ENCODE results near the gene PRMT7. TPM values are rescaled to one million over a fixed set of nuclear protein-coding genes. Genes with fewer than 3 reads are reported as not detected.

PRMT7 gene
- total and polyA plus RNA-seq, 10 donors: 25.0 to 66.4 (median 42.0) TPM

DNA sequence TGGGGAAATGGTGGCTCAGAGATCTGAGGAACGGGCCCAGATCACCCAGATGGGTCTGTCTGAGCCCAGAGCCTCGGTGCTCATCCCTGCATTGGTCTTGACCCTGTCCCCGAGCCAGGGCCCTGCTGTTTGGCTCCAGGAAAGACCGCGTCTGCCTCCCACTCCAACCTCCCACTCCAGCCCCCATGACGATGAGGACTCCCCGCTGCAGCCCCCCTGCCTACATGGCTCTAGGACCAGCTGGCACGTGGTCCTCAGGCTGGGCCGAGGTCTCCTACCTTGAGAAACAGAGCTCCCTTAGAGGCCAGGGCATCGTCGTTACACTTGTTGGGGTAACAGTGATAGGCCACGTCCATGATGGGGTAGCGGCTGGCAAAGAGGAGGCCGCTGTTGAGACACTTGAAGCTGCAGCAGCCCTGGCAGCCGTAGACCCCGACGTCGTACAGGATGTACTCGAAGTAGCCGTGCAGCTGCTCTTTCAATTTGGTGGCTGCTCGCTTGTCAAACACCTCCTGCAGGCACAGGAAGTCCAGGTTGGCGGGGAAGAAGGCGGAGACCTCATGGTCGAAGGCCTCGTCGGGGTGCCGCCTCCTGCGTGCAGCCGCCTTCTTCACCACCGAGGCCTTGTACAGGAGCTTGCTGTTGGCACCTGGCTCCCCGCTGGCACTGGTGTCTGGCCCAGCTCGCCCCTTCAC lies 59.9 kb downstream of the PRMT7 start:
- intact Hi-C loops (cut with DNase I; ENCODE audit: low total_unique reads): no loop called here
- H3K27ac ChIP-seq: peak overlapping the region in 5 of 8 donors; percentile 28 to 73 (median 34)
- H3K4me3 ChIP-seq: peak overlapping the region in 1 of 8 donors; percentile 38
- TF ChIP-seq POLR2AphosphoS5 (IDR thresholded peaks at IDR 0.05) (peak in 2 of 3 donors; percentile 45 to 51), POLR2A (IDR thresholded peaks at IDR 0.05) (no peak)
- TF ChIP-seq, protein P1, sequence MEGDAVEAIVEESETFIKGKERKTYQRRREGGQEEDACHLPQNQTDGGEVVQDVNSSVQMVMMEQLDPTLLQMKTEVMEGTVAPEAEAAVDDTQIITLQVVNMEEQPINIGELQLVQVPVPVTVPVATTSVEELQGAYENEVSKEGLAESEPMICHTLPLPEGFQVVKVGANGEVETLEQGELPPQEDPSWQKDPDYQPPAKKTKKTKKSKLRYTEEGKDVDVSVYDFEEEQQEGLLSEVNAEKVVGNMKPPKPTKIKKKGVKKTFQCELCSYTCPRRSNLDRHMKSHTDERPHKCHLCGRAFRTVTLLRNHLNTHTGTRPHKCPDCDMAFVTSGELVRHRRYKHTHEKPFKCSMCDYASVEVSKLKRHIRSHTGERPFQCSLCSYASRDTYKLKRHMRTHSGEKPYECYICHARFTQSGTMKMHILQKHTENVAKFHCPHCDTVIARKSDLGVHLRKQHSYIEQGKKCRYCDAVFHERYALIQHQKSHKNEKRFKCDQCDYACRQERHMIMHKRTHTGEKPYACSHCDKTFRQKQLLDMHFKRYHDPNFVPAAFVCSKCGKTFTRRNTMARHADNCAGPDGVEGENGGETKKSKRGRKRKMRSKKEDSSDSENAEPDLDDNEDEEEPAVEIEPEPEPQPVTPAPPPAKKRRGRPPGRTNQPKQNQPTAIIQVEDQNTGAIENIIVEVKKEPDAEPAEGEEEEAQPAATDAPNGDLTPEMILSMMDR (IDR thresholded peaks at IDR 0.05 in 8 of 11, conservative IDR thresholded peaks at IDR 0.05 in 3 of 11): no peak
- H3K9me3 ChIP-seq: no peaks in the 10 kb centered on the region
- 55 to 70% (median 62%) methylated on average over 25 to 32 of the region's 32 CpGs for WGBS, 5 donors
- peaks cover 0 to 11% (median 0%) of the 10 kb centered on the region in 7 donors for H3K27me3 ChIP-seq (replicated peaks in 1 of 7)
- DNase-seq: peak; percentile 87
- peaks cover 13 to 56% (median 37%) of the 10 kb centered on the region in 6 donors for H3K4me1 ChIP-seq
- no peaks in the 10 kb centered on the region for H3K36me3 ChIP-seq

DNA sequence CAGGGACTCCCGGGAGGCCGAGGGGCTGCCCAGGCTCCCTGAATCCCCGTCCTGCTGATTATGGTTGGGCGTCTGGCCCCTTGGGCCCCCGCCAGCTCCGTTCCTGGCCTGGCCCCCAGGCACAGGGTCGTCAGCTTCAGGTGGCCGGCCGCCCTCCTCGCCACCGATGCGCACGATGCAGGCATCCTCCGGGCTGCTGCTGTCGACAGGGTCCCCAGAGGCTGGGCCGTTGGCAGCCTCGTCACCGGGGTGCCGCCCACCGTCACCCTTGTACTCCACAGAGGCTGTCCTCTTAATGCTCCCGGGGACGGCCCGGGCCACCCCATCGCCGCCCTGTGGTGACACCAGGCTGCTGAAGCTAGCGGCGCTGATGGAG lies 60.4 kb downstream of the PRMT7 start:
- intact Hi-C loops (cut with DNase I; ENCODE audit: low total_unique reads): no loop called here
- peaks cover 13 to 54% (median 36%) of the 10 kb centered on the region in 6 donors for H3K4me1 ChIP-seq

DNA sequence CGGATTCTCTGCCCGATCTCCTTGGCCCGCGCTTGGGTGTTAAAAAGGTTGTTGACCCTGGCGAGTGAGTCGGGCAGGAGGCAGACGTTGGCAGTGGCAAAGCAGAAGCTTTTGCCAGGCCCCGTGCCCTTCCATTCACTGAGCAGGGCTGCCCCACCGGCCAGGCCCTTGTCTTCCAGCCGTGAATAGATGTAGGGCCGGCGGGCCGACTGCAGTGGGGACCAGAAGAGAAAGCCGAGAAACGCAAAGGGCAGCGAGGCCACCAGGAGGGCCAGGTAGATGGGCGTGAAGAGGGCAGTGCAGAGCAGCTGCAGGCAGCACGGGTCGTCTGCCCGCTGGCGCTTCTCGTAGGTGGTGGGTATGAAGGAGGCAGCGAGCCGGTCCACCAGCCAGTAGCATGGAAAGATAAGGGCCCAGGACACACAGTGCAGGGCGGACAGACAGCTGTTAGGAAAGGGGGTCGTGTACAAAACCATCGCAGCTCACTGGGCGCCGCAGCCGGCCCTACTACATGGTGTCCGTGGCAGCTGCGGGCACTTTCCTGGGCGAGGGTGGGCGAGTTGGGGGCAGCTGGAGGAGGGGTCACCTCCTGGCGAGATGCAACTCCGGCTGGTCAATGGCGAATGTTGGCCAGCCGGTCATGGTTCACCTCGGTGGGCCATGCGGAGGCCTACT lies 61.0 kb downstream of the PRMT7 start:
- Histone ChIP-seq H3K27me3 (replicated peaks in 1 of 7) (no peaks in the 10 kb centered on the region), H3K4me1 (peaks cover 13 to 50% (median 36%) of the 10 kb centered on the region in 6 donors), H3K4me3 (no peak overlapping the region), H3K36me3 (no peaks in the 10 kb centered on the region), H3K9me3 (no peaks in the 10 kb centered on the region), H3K27ac (no peak overlapping the region)
- 89 to 95% (median 94%) methylated on average over 30 to 40 of the region's 40 CpGs for WGBS, 5 donors
- no peak for DNase-seq
- intact Hi-C loops (cut with DNase I; ENCODE audit: low total_unique reads): no loop called here
- TF ChIP-seq POLR2AphosphoS5 (IDR thresholded peaks at IDR 0.05) (no peak), POLR2A (IDR thresholded peaks at IDR 0.05) (no peak)
- TF ChIP-seq, protein P1 (IDR thresholded peaks at IDR 0.05 in 8 of 11, conservative IDR thresholded peaks at IDR 0.05 in 3 of 11): no peak

More for the DNA sequence above, 60.4 kb downstream of the PRMT7 start:
- WGBS, 5 donors: 88 to 97% (median 95%) methylated on average over 16 to 27 of the region's 27 CpGs
- peak overlapping the region in 4 of 8 donors; percentile 28 to 73 (median 42) for H3K27ac ChIP-seq
- TF ChIP-seq POLR2AphosphoS5 (IDR thresholded peaks at IDR 0.05) (no peak), POLR2A (IDR thresholded peaks at IDR 0.05) (no peak)
- TF ChIP-seq, protein P1 (IDR thresholded peaks at IDR 0.05 in 8 of 11, conservative IDR thresholded peaks at IDR 0.05 in 3 of 11): no peak
- H3K4me3 ChIP-seq: no peak overlapping the region
- H3K36me3 ChIP-seq: no peaks in the 10 kb centered on the region
- no peak for DNase-seq
- H3K9me3 ChIP-seq: no peaks in the 10 kb centered on the region
- peaks cover 0 to 5% (median 0%) of the 10 kb centered on the region in 7 donors for H3K27me3 ChIP-seq (replicated peaks in 1 of 7)

DNA sequence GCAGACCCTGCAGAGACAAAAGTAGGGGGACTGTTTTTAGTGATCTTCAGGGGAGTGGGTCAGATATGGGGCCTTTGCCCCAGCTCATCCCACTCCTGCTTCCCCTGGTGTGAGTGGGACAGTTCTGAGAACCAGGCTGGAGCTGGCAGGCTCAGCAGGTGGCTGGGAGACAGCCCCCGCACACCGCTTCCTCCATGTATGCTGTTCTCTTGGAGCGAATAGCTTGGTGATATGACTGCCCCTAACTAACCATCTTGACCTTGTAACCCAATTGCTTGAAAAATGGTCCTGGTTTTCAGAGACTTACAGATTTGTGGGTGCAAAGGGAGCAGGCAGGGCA lies 61.5 kb downstream of the PRMT7 start:
- no peaks in the 10 kb centered on the region for H3K27me3 ChIP-seq (replicated peaks in 1 of 7)
- DNase-seq: no peak
- 89 to 100% (median 93%) methylated on average over 3 of the region's 3 CpGs for WGBS, 5 donors
- H3K27ac ChIP-seq: no peak overlapping the region
- no peaks in the 10 kb centered on the region for H3K9me3 ChIP-seq
- no peaks in the 10 kb centered on the region for H3K36me3 ChIP-seq
- intact Hi-C loops (cut with DNase I; ENCODE audit: low total_unique reads): no loop called here
- no peak overlapping the region for H3K4me3 ChIP-seq
- peaks cover 13 to 44% (median 36%) of the 10 kb centered on the region in 6 donors for H3K4me1 ChIP-seq
- TF ChIP-seq POLR2AphosphoS5 (IDR thresholded peaks at IDR 0.05) (no peak), POLR2A (IDR thresholded peaks at IDR 0.05) (no peak)
- TF ChIP-seq, protein P1 (IDR thresholded peaks at IDR 0.05 in 8 of 11, conservative IDR thresholded peaks at IDR 0.05 in 3 of 11): no peak
